AG10803 (cell line): Measurements from ENCODE around the gene ANKLE2.
"Not testable (repeated sequence)": the region's sequence is repeated elsewhere in the genome, so short reads cannot be mapped to it uniquely, and the experiment has no call there.

Experiments
- DNase-seq: peaks from one replicate; pipeline ENCODE4 v3.0.0; 2010; ENCODE audit warnings: low read depth
- H3K4me3 ChIP-seq: 2 replicates; pipeline ENCODE4 v1.5.1; 2011; ENCODE audit warnings: mild to moderate bottlenecking, low read length, control low read depth
- CTCF ChIP-seq: conservative IDR thresholded peaks from 2 replicates; pipeline ENCODE4 v1.5.1; 2011; ENCODE audit warnings: mild to moderate bottlenecking, low read length, control low read depth, inconsistent platforms

The ANKLE2 gene

GRCh38 chr12:132803125-132803524 lies 41.5 kb upstream of the ANKLE2 start:
- no peak for TF ChIP-seq CTCF
- DNase-seq: no peak
- H3K4me3 ChIP-seq: no peak overlapping the region

DNA sequence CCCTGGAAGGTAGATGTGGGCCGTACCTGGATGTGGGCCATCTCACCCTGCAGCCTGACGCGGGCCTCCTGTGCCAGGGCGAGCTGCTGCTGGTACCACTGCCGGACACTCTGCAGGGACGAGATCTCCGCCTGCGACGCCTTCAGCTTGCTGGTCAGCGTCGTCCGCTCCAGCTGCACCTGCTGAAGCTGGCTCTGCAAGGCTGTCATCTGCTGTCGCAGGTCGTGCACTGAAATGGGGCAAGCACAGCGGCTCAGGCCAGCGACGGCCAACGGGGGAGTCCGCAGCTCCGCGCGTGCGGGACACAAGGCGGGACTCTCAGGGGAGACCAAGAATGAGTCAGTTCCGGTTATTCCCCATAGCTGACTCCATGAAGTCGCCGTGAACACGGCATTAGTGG lies 40.1 kb upstream of the ANKLE2 start:
- H3K4me3 ChIP-seq: no peak overlapping the region
- TF ChIP-seq CTCF: no peak
- DNase-seq: no peak

GRCh38 chr12:132798836-132799235 lies 37.2 kb upstream of the ANKLE2 start:
- no peak for TF ChIP-seq CTCF
- DNase-seq: no peak

DNA sequence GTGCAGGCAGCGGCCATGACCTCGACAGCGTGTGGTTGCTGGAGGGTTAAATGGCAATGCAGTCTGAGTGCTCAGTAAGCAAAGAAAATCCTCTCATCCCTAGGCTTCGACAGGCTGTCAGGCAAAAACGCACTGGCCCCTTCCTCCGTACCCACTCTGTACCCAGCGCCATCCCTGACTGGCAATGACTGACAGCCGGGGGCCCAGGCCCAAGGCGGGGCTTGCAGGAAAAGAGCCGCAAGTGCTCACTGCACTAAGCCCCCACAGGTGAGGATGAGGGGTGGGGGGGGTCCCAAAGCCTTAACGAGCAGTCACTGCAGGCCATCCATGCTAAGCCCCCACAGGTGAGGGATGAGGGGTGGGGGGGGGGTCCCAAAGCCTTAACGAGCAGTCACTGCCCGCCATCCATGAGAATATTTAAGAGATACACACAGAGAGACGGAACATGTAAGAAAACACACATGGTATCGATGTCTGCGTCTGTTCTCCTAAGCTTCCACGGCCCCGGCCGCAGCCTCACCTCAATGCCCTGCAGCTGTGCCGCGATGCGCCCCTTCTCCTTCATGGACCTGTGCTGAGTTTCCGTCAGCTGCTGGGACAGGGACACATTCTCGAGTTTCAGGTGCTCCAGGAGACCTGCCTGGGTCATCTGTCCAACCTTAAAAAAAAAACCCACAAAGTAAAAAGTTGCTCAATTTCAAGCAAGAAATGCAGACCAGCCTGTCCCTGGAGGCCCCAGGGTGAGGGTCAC lies 36.4 kb upstream of the ANKLE2 start:
- no peak for DNase-seq
- H3K4me3 ChIP-seq: no peak overlapping the region
- TF ChIP-seq CTCF: no peak

More at GRCh38 chr12:132798836-132799235, 37.2 kb upstream of the ANKLE2 start:
- no peak overlapping the region for H3K4me3 ChIP-seq

DNA sequence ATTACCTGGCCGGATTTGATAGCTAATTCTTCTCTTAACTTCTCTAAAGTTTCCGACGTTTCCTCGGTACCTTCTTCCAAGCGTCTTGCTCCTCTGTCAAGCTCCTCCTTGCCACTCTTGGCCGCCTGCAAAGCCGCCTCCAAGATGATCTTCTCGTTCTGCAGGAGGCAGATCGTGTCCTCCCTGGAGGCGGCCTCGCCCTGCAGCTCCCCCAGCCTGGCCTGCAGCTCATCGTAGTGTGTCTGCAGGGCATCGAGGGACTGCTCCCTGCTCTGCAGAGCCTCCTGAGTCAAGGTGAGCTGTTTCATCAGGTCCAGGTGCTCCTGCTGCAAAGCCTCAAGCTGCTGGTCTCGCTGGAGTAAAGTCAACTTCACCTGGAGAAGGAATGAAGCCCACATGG lies 34.2 kb upstream of the ANKLE2 start:
- DNase-seq: no peak
- TF ChIP-seq CTCF: no peak
- no peak overlapping the region for H3K4me3 ChIP-seq

DNA sequence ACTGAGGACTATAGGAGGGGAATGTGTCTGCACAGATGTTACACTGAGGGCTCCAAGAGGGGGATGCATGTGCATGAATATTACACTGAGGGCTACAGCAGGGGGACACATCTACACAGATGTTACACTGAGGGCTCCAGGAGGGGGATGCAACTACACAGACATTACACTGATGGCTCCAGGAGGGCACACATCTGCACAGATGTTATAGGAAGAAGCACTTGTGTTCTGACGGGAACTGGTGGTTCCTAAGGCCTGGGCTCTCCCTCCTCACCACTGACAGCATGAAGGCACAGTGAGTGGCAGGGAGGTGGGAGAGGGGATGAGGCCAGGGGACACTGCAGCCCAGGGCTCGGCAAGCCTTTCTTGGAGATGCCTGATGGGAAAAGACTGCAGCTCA lies 30.3 kb upstream of the ANKLE2 start:
- not testable (repeated sequence) for DNase-seq, H3K4me3 ChIP-seq

- TF ChIP-seq CTCF: no peak
- H3K4me3 ChIP-seq: no peak overlapping the region
- DNase-seq: no peak
Measured at GRCh38 chr12:132789099-132789471, 27.5 kb upstream of the ANKLE2 start.
